HUES64 (cell line): Measurements from ENCODE around the gene TCERG1L.
"Not testable (repeated sequence)": the region's sequence is repeated elsewhere in the genome, so short reads cannot be mapped to it uniquely, and the experiment has no call there.

Source experiments
- H3K27ac ChIP-seq: 2 replicates; pipeline ENCODE4 v1.7.0; 2013; ENCODE audit warnings: low read depth, low read length, inconsistent platforms
- H3K27me3 ChIP-seq: 2 replicates; pipeline ENCODE4 v1.6.1; 2013; ENCODE audit warnings: mild to moderate bottlenecking, low read length; ENCODE audit not compliant: insufficient read depth
- H3K36me3 ChIP-seq: 2 replicates; pipeline ENCODE4 v1.6.1; 2013; ENCODE audit warnings: mild to moderate bottlenecking, low read length; ENCODE audit not compliant: insufficient read depth
- H3K4me1 ChIP-seq: 2 replicates; pipeline ENCODE4 v1.6.1; 2013; ENCODE audit warnings: mild to moderate bottlenecking, low read length, moderate library complexity; ENCODE audit not compliant: insufficient read depth
- H3K4me3 ChIP-seq: 2 replicates; pipeline ENCODE4 v1.5.1; 2013; ENCODE audit warnings: mild to moderate bottlenecking, low read length, moderate library complexity
- H3K9ac ChIP-seq: 2 replicates; pipeline ENCODE4 v1.6.1; 2013; ENCODE audit warnings: mild to moderate bottlenecking, low read depth, low read length
- H3K9me3 ChIP-seq: 2 replicates; pipeline ENCODE4 v1.6.1; 2013; ENCODE audit warnings: low read depth, low read length; ENCODE audit not compliant: insufficient read depth
- WGBS: fragments of 150-250, 120-280 bp; methylation state at CpG from one replicate; pipeline ENCODE4 v1.1.7; 2013; ENCODE audit warnings: missing lambda C conversion rate; 5-methylcytosine and 5-hydroxymethylcytosine counted together

The TCERG1L gene

DNA sequence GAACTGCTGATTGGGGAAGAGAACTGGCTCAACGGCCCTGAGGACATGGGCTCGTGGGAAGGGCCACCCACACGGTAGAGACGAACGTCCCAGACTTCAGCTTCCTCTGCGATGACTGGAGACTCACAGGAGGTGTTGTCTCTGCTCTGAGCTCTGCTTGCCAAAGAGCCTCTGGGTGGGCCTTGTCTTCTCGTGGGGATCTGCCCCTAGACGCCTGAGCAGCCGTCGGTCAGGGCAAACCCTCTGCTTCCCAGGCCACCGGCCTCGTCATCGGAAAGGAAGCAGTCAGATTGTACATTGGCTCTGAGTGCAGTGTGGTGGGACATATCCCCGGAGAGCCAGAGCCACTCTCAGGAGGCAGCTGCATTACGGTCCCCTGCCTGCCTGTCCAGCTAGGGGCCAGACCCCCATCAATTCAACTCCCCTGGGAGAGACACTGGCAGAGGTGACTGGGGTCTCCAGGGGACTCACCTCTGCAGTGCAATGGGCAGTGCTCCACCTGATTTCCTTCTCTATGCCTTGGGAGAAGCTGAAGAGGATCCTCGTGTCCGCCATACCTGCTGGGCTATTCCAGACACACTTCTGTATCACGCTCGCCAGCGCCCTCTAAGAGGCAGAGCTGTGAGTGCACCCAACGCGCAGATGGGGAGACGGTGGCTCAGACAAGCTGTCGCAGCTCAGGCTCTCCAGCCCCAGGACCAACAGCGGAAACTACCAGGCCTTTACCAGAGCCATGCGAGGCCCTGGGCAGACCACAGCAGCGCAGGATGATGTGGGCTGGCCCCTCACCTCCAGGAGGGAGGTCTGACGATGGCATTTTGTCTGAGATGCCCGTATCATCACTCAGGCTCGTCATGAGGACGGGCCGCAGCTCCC is 227.4 kb downstream of the TCERG1L start:
- no peak overlapping the region for H3K9ac ChIP-seq
- no peaks in the 10 kb centered on the region for H3K27me3 ChIP-seq
- H3K4me1 ChIP-seq: no peaks in the 10 kb centered on the region
- H3K36me3 ChIP-seq: no peaks in the 10 kb centered on the region
- no peaks in the 10 kb centered on the region for H3K9me3 ChIP-seq
- no peak overlapping the region for H3K27ac ChIP-seq
- H3K4me3 ChIP-seq: no peak overlapping the region
- 79% methylated on average over 32 of the region's 32 CpGs for WGBS

DNA sequence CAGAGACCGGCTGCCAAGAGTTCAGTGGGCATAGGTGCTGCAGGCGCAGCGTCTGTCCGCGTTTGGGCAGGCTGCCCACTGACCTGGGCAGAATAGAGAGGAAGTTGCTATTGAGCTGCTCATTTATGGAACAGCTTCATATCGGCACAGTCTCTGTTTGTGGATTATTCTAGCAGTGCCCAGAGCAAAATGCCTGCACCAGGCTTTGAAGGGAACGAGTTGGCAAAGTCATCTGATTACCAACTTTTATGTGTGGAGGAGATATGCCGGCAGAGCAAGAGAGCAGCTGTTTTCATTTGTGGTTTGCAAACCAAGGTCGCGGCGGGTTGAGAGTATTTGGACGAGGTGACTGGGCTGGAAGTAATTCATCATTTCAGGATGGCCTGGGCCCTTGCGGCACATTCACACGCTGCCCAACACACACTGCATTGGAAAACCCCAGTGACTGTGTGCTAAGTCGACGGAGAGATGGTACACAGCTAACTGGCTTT is 228.5 kb downstream of the TCERG1L start:
- Histone ChIP-seq H3K4me1 (no peaks in the 10 kb centered on the region), H3K36me3 (no peaks in the 10 kb centered on the region), H3K27ac (no peak overlapping the region), H3K4me3 (no peak overlapping the region), H3K27me3 (no peaks in the 10 kb centered on the region), H3K9ac (no peak overlapping the region), H3K9me3 (no peaks in the 10 kb centered on the region)
- WGBS: 88% methylated on average over 16 of the region's 16 CpGs

DNA sequence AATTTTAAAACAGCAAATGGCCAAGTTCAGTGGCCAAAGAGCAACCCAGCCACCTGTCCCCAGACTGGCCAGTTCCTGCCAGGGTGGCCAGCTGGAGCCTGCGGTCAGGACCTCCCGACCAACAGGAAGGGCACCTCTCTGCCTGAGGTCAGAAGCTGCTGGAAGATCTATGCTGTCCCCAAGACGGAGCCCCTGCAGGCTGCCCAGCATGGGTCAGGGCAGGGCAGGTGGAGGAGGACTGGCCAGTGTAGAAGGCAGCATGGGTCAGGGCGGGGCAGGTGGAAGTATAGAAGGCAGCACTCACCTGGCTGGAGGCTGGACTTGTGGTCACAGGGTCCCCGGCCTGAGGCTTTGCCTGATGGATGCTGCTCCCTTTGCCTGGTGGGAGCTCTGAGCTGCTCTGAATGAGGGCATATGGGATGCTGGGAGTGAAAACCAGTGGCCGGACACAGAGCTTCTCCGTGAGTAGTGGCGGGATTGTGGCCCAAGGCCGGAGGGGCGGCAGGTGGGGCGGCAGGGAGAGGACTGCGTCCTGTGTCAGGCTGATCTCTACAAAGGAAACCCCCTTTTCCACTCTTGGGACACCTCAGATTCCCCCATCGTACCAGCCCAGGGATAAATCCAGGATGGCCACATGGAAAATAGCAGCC is 229.2 kb downstream of the TCERG1L start:
- WGBS: 88% methylated on average over 13 of the region's 13 CpGs
- Histone ChIP-seq H3K4me1 (no peaks in the 10 kb centered on the region), H3K36me3 (no peaks in the 10 kb centered on the region), H3K4me3 (no peak overlapping the region), H3K9me3 (no peaks in the 10 kb centered on the region), H3K27me3 (no peaks in the 10 kb centered on the region), H3K27ac (no peak overlapping the region), H3K9ac (no peak overlapping the region)

DNA sequence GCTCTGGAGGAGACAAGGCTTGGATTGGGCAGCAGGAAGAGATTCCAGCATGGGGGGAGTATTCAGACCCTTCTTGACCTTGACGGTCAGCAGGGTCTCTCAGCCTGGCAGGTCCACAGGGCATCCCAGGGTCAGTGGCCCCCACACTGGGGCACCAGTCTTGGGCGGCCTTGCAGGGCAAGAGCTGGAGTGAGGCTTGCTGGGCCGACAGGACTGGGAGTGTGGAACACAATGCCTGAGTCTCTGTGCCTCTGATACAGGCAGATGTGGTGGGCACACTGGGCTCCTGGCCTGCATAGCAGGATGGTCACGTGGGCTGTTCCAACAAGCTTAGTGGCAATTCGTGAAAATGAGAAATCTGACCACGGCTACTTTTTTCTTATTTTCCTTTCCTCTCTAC is 229.7 kb downstream of the TCERG1L start:
- Histone ChIP-seq H3K27ac (no peak overlapping the region), H3K36me3 (no peaks in the 10 kb centered on the region), H3K4me1 (no peaks in the 10 kb centered on the region), H3K4me3 (no peak overlapping the region), H3K9me3 (no peaks in the 10 kb centered on the region), H3K27me3 (no peaks in the 10 kb centered on the region), H3K9ac (no peak overlapping the region)
- WGBS: 96% methylated on average over 6 of the region's 6 CpGs

DNA sequence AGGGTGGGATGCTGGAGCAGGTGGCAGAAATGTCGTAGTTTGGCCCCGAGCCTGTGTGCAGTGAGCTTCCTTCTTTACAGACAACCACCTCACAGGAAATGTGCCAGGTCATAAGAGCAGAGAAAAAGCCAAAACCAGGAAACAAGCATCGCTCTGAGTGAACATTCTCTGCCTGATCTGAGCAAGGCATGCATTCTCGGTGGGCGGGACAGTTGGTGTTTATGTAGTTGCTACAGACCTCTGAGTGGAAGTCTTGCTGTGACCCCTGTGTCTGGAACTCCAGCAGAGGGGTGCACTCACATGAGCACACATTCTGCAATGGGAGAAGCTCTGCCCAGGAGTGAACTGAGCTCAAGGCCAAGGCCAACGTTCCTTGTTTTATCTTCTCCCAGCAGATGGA is 230.1 kb downstream of the TCERG1L start:
- no peak overlapping the region for H3K9ac ChIP-seq
- H3K4me3 ChIP-seq: no peak overlapping the region
- H3K27me3 ChIP-seq: no peaks in the 10 kb centered on the region
- H3K9me3 ChIP-seq: no peaks in the 10 kb centered on the region
- H3K4me1 ChIP-seq: no peaks in the 10 kb centered on the region
- no peaks in the 10 kb centered on the region for H3K36me3 ChIP-seq
- 93% methylated on average over 6 of the region's 6 CpGs for WGBS
- H3K27ac ChIP-seq: no peak overlapping the region

DNA sequence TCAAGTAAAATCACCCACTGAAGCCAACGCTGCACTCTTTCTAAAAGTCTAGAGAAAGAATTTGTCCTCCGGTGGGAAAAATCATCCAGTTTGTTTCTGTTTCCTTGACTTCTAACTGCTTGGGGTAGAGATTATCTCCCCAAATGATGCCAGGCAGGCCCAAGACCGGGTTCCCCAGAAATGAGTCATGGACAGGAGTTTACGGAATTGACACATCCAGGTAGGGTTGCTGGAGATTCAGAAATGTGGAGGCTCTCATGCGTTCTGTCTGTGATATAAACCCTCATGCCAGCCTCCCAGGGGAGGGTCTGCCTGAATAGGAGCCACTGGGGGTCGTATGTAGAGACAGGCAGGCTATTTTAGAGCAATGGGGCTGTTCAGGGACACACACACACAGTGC is 230.9 kb downstream of the TCERG1L start:
- Histone ChIP-seq H3K27ac (no peak overlapping the region), H3K36me3 (no peaks in the 10 kb centered on the region), H3K9ac (no peak overlapping the region), H3K9me3 (no peaks in the 10 kb centered on the region), H3K4me3 (no peak overlapping the region), H3K4me1 (no peaks in the 10 kb centered on the region), H3K27me3 (no peaks in the 10 kb centered on the region)
- 95% methylated on average over 6 of the region's 6 CpGs for WGBS

DNA sequence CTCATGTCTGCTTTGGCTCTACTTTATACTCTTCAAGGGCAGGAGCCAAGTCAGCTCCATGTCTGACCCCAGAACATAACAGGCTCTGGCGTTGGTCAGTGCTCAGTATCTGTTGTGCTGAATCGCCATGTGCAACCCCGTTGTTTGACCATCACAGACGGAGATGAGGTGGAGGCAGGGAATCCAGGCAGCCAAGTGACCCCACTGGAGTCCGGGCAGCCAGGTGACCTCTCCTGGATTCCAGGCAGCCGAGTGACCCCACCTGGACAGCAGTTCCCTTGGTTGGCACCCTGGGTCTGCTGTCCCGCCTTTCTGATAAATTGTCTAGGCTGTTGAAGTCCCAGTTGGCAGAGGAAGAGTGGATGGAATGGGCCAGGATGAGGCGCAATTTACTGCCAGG is 232.2 kb downstream of the TCERG1L start:
- no peaks in the 10 kb centered on the region for H3K9me3 ChIP-seq
- no peak overlapping the region for H3K27ac ChIP-seq
- no peak overlapping the region for H3K9ac ChIP-seq
- 93% methylated on average over 8 of the region's 8 CpGs for WGBS
- H3K27me3 ChIP-seq: no peaks in the 10 kb centered on the region
- H3K4me3 ChIP-seq: no peak overlapping the region
- H3K36me3 ChIP-seq: no peaks in the 10 kb centered on the region
- no peaks in the 10 kb centered on the region for H3K4me1 ChIP-seq

DNA sequence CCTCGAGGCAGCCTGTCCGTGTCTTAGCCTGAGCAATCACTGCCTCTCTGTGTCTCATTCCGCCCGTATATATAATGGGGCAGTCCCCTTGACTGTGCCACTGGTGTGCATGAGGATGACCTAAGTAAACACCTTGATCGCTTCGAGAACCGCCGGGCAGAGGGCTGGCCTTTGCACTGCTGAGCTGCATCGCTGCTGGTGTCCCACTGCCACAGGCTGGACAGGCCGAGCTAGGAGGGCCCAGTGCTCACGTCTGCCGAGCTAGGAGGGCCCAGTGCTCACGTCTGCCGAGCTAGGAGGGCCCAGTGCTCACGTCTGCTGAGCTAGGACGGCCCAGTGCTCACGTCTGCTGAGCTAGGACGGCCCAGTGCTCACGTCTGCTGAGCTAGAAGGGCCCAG is 232.6 kb downstream of the TCERG1L start:
- H3K9ac ChIP-seq, H3K4me1 ChIP-seq, H3K4me3 ChIP-seq, H3K36me3 ChIP-seq, H3K9me3 ChIP-seq, H3K27ac ChIP-seq, H3K27me3 ChIP-seq: not testable (repeated sequence)
- WGBS: 94% methylated on average over 19 of the region's 19 CpGs

DNA sequence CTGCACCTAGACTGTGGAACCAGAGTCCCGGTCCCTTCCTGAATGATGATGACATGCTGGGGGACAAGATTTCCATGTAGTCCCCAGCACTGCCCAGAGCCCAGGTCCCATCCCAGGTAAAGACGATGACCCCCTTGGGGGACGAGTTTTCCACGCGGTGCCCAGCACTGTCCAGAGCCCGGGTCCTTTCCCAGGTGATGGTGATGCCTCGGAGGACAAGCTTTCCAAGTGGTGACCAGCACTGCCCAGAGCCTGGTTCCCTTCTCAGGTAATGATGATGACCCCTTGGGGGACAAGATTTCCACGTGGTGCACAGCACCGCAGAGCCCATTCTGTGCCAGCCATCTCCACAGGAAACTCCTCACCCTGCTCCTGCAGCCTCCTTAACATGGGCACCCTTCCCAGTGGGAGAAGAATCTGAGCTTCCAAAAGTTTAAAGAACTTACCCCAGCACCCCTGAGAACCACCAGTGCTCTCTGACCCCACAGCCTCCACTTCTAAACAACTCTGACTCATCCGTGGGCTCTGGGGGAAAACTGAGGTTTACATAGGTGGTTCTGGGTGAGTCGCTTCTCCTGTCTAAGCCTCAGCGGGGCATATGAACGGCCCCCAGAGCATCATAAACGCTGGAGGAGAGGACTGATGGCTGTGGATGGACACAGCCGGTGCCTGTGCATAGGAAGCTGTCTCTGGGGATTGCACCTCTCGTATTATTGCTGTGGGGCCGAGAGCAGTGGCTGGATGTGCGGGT is 233.2 kb downstream of the TCERG1L start:
- Histone ChIP-seq H3K4me3 (no peak overlapping the region), H3K9ac (no peak overlapping the region), H3K36me3 (no peaks in the 10 kb centered on the region), H3K9me3 (no peaks in the 10 kb centered on the region), H3K27me3 (no peaks in the 10 kb centered on the region), H3K27ac (no peak overlapping the region), H3K4me1 (no peaks in the 10 kb centered on the region)
- WGBS: 87% methylated on average over 18 of the region's 18 CpGs

DNA sequence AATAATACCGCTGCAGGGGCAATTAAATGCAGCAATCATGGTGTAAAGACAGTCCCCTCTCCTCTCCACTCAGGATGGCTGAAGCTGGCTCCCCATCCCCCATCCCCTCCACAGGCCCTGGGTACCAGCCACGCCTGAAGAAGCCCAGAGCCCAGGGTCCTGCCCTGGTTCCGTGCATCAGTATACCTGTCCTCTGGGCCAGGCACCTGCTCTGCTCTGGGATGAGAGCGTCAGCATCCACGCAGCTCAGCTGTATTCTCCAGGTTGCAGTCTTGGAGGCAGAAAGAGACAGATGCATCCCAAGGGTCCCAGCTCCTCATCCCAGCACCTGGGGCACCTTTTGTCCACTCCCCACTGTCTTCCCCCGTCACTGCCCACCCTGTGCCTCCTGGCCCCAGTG is 233.8 kb downstream of the TCERG1L start:
- no peak overlapping the region for H3K9ac ChIP-seq
- no peak overlapping the region for H3K4me3 ChIP-seq
- H3K27me3 ChIP-seq: no peaks in the 10 kb centered on the region
- no peaks in the 10 kb centered on the region for H3K36me3 ChIP-seq
- no peaks in the 10 kb centered on the region for H3K4me1 ChIP-seq
- WGBS: 80% methylated on average over 6 of the region's 6 CpGs
- H3K27ac ChIP-seq: no peak overlapping the region
- no peaks in the 10 kb centered on the region for H3K9me3 ChIP-seq

DNA sequence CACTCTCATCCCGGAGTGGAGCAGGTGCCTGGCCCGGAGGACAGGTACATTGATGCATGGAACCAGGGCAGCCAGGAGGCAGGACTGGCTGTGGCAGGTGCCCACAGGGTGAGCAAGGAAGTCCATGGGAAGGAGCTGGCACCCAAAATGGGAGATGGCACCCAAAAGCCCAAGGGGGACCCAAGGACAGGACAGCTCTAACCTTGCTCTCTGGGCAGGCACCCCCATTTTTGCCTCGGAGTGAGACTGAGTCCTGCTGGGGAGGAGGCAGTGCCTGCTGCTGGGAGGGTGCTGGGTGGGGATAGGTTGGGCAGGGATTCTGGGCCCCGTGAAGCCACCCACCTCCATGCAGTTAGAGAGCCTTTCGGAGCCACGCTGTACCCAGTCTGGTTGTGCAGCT is 234.5 kb downstream of the TCERG1L start:
- Histone ChIP-seq H3K4me1 (no peaks in the 10 kb centered on the region), H3K36me3 (no peaks in the 10 kb centered on the region), H3K27ac (no peak overlapping the region), H3K4me3 (no peak overlapping the region), H3K27me3 (no peaks in the 10 kb centered on the region), H3K9me3 (no peaks in the 10 kb centered on the region), H3K9ac (no peak overlapping the region)
- WGBS: 92% methylated on average over 6 of the region's 6 CpGs
